ENCODE measurements around the gene AK9. TPM values are rescaled to one million over a fixed set of nuclear protein-coding genes. Genes with fewer than 3 reads are reported as not detected.

AK9 gene
- total and polyA plus RNA-seq, 9 of the 15 experiments (the other 6 are each of a cell fraction or from before 2014, with no cell fraction given): 0.59 to 1.9 (median 1.2) TPM

- 0 out of 2 replicates have a peak, but pooled peaks have one; percentile 28 for TF ChIP-seq ZNF263 (CRISPR knock-in tag; IDR thresholded peaks at IDR 0.05; ENCODE audit: borderline replicate concordance)
- TF ChIP-seq FOXP1 (CRISPR knock-in tag; IDR thresholded peaks at IDR 0.05): no peak
- TF ChIP-seq ZNF444 (CRISPR knock-in tag; IDR thresholded peaks at IDR 0.05): no peak
- peak; percentile 55; the same call in 1 of the 2 replicates for TF ChIP-seq TFAP4 (CRISPR knock-in tag; IDR thresholded peaks at IDR 0.05; ENCODE audit: borderline replicate concordance)
- no peak for TF ChIP-seq POLR3A (IDR thresholded peaks at IDR 0.05; ENCODE audit: borderline replicate concordance, extremely low read depth, insufficient read depth, insufficient read length)
- peak; percentile 59 for TF ChIP-seq ZBTB40 (IDR thresholded peaks at IDR 0.05)
- no peak for TF ChIP-seq ZBTB40 (CRISPR knock-in tag; IDR thresholded peaks at IDR 0.05)
- peak; percentile 70 for TF ChIP-seq NFIC (IDR thresholded peaks at IDR 0.05)
- TF ChIP-seq AFF4 (CRISPR knock-in tag; IDR thresholded peaks at IDR 0.05): no peak
- TF ChIP-seq KAT2B (IDR thresholded peaks at IDR 0.05; ENCODE audit: low read depth, low read length): no peak
- no peak for TF ChIP-seq IRF1 (CRISPR knock-in tag; IDR thresholded peaks at IDR 0.05; ENCODE audit: borderline replicate concordance)
- peak; percentile 55; the same call in 1 of the 2 replicates for TF ChIP-seq POLR2A (conservative IDR thresholded peaks at IDR 0.05)
- TF ChIP-seq ZNF174 (CRISPR knock-in tag; IDR thresholded peaks at IDR 0.05): no peak
Measured at GRCh38 chr6:109455437-109456110, 235.4 kb downstream of the AK9 start, which contains the start of gene MICAL1 (continued).

Data from K562 (cell line).